GM13976 (cell line): ENCODE results near the gene YWHAQ.

Experiments
- DNase-seq: peaks from one replicate; pipeline ENCODE4 v3.0.0; 2012; ENCODE audit warnings: low spot score
- in situ Hi-C: fragments of 300-500 bp; cut with MboI; formaldehyde crosslinking; loops from one replicate; pipeline ENCODE4 v1.12.0; 2022; ENCODE audit warnings: low sequenced_read_pairs, mixed read lengths, inconsistent platforms; ENCODE audit not compliant: unreplicated experiment
- TF ChIP-seq, protein P1 (sequence below): IDR thresholded peaks from 2 replicates; pipeline ENCODE4 v1.5.1; 2012; ENCODE audit warnings: borderline replicate concordance, mild to moderate bottlenecking; ENCODE audit not compliant: insufficient read depth; ENCODE audit errors: extremely low read depth, missing control alignments, control extremely low read depth

Gene YWHAQ

DNA sequence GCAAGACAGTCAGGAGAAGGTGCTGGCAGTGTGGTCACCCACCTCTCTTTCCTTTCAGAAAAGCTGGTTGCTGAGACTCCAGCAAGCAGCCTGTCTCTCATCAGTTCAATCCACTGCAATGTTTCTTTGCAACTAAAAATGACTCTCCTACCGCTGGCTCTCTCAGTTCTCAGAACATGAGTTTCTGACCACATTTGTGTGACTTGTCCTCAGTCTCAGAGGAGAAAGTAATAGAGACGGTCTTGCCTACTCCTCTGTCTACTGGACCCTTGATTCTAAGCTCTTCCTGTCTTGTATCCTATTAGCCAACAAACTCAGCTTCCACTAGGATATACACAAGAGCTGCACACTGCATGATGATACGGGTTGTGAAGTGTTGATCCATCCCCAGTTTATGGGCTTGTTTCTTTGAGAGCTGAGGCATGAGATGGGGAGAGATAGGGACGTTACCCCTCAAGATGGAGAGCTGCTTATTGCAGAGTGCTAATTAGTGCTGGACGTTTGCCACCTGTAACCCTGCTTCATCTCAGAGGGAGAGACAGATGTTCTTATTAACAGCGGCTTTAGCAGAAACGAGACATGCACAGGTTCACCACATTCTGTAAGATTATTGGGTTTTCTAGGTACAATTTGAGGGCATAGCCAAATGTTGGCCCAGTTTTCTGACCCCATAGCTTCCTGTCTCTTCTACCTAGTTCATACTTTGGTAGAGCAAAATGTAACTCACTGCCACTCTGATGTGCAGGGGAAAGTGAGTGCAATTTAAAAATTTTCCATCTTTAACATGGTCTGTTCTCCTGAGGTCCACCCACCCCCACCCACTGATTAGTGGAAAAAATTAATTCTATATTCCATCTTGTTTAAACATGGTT is 32.4 kb upstream of the YWHAQ start:
- TF ChIP-seq, protein P1, sequence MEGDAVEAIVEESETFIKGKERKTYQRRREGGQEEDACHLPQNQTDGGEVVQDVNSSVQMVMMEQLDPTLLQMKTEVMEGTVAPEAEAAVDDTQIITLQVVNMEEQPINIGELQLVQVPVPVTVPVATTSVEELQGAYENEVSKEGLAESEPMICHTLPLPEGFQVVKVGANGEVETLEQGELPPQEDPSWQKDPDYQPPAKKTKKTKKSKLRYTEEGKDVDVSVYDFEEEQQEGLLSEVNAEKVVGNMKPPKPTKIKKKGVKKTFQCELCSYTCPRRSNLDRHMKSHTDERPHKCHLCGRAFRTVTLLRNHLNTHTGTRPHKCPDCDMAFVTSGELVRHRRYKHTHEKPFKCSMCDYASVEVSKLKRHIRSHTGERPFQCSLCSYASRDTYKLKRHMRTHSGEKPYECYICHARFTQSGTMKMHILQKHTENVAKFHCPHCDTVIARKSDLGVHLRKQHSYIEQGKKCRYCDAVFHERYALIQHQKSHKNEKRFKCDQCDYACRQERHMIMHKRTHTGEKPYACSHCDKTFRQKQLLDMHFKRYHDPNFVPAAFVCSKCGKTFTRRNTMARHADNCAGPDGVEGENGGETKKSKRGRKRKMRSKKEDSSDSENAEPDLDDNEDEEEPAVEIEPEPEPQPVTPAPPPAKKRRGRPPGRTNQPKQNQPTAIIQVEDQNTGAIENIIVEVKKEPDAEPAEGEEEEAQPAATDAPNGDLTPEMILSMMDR: no peak
- DNase-seq: peak; percentile 58
- in situ Hi-C loops: no loop called here

DNA sequence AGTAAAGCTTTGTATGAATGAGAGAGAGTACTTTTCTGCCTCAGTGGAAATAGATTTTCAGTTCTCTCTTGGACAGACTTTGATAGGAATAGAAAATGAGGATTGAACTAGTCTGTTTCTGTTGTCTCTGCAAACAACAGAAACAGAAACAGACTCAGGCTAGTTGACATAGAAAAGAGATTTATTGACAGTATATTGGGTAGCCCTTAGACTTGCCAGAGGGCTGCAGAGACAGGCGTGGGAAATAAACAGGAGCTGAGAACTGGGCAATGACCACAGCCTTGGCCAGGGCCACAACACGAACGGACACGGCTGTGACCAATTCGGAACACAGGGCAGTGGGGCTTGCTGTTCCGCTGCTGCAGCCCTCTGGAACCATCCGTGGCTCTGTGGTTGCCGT is 30.5 kb upstream of the YWHAQ start:
- DNase-seq: no peak
- TF ChIP-seq, protein P1: no peak
- in situ Hi-C loops: no loop called here

DNA sequence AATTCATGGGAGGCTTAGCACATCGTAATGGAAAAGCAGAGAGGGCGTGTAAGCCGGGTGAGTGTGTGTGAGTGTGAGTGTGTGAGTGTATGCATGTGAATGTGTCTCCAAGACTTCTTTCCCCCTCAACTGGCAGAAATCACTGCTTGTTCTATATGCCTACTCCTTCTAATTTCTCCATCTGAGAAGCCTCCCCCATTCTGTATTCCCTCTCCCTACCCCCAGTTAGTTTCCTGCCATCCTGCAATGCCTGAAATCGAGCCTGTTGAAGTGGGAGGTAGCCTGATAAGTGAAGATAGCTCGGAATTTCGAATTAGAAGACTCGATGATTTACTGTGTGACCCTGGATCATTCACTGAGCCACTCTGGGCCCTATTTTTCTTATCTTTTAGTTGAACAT is 30.0 kb upstream of the YWHAQ start:
- TF ChIP-seq, protein P1: no peak
- in situ Hi-C loops: no loop called here
- no peak for DNase-seq

DNA sequence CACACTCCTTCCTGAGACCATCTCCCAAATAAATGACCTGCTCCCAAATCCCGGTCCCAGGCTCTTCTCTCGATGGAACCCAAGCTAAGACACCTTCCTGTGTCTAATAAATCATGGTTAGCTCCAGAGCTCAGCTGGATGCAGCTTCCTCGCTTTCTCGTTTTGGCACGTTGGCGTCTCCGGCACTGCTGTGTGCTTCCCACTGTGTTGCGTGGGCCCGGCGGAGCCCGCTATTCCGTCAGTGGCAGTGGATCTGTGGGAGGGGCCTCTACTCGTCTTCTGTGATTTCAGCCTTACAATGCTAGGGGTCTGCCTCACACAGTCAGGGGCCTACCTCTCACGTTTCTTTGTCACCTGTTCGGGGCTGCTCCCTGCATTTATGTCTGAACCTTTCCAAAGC is 29.4 kb upstream of the YWHAQ start:
- TF ChIP-seq, protein P1: no peak
- DNase-seq: no peak
- in situ Hi-C loops: no loop called here

DNA sequence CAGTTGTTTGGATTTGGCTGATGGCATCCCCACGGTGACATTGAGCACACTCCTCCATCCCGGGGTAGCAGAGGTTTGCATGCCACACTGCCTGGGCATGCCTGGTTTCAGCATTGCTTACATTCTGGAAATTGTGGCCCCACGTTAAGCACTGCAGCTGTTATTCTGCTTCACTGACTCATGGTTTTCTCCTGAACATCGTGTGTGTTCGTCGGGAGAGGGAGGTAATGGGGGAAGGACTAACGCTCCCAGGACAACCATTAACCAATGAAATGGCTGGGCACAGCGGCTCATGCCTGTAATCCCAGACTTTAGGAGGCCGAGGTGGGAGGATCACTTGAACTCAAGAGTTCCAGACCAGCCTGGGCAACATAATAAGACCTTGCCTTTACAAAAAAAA is 28.2 kb upstream of the YWHAQ start:
- in situ Hi-C loops: no loop called here
- no peak for DNase-seq
- TF ChIP-seq, protein P1: no peak

DNA sequence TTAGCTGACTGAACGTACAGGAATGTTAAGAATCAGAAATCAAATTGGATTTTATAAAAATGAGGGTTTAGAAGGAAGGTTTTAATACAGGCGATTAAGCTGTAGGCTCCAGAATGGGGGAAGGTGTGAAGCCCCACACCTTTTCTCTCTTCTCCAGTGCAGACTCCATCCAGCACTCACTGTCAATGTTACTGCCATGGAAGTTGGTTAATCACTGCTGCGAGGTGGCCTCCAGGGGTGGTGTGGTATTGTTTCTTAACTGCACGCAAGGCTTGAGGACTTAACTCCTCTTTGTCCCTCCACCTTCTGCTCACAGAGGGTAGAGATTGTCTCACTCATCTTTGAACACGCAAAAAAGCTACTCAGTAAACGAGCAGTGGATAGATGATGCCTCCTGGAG is 26.9 kb upstream of the YWHAQ start:
- DNase-seq: no peak
- TF ChIP-seq, protein P1: no peak
- in situ Hi-C loops: no loop called here
